Glutamatergic neuron (in vitro differentiated cells): Measurements from ENCODE around the gene SIL1. TPM values are rescaled to one million over a fixed set of nuclear protein-coding genes. Genes with fewer than 3 reads are reported as not detected.

Source experiments
- DNase-seq: peaks from one replicate; pipeline ENCODE4 v3.0.0; 2022
- H3K27ac Mint-ChIP-seq: one replicate; pipeline ENCODE4 v1.8.0; 2020; ENCODE audit warnings: mild to moderate bottlenecking, mixed read lengths, inconsistent platforms; ENCODE audit not compliant: unreplicated experiment
- H3K27me3 Mint-ChIP-seq: one replicate; pipeline ENCODE4 v1.8.0; 2020; ENCODE audit warnings: mild to moderate bottlenecking, moderate library complexity, mixed read lengths, inconsistent platforms; ENCODE audit not compliant: unreplicated experiment
- H3K36me3 Mint-ChIP-seq: one replicate; pipeline ENCODE4 v1.8.0; 2020; ENCODE audit warnings: mild to moderate bottlenecking, mixed read lengths, inconsistent platforms; ENCODE audit not compliant: unreplicated experiment
- H3K4me1 Mint-ChIP-seq: one replicate; pipeline ENCODE4 v1.8.0; 2020; ENCODE audit warnings: mild to moderate bottlenecking, low read depth, mixed read lengths, inconsistent platforms; ENCODE audit not compliant: unreplicated experiment
- H3K4me3 Mint-ChIP-seq: one replicate; pipeline ENCODE4 v1.8.0; 2020; ENCODE audit warnings: mild to moderate bottlenecking, mixed read lengths, inconsistent platforms; ENCODE audit not compliant: unreplicated experiment
- H3K9me3 Mint-ChIP-seq: one replicate; pipeline ENCODE4 v1.8.0; 2020; ENCODE audit warnings: mild to moderate bottlenecking, moderate library complexity, mixed read lengths, inconsistent platforms; ENCODE audit not compliant: unreplicated experiment
- CTCF ChIP-seq: fragments of 200-600 bp; sonication (generic); IDR thresholded peaks from one replicate; pipeline ENCODE4 v1.5.0; 2021; ENCODE audit not compliant: partially characterized antibody, unreplicated experiment
- total RNA-seq: library from RNA; stranded (reverse); fragmentation: NEBNext Ultra II Directional; extraction: Animal tissue kit (Norgen Biotek cat#: 25700); gene quantifications from one replicate; pipeline ENCODE4 v1.2.1, GENCODE V29; 2021; ENCODE audit not compliant: unreplicated experiment

SIL1 gene
- total RNA-seq, 1 donor from 2014 or later, result 15.9 TPM

- TF ChIP-seq CTCF, result no peak
- Mint-ChIP-seq H3K27me3 (no peaks in the 10 kb centered on the region), H3K4me3 (no peak overlapping the region), H3K36me3 (peaks cover 5% of the 10 kb centered on the region), H3K27ac (no peak overlapping the region), H3K9me3 (peaks cover 2% of the 10 kb centered on the region), H3K4me1 (no peaks in the 10 kb centered on the region)
- no peak for DNase-seq
Measured at GRCh38 chr5:138998521-138998920, 199.6 kb downstream of the SIL1 start.

- Mint-ChIP-seq H3K36me3 (peaks cover 5% of the 10 kb centered on the region), H3K4me3 (no peak overlapping the region), H3K4me1 (peaks cover 5% of the 10 kb centered on the region), H3K27me3 (no peaks in the 10 kb centered on the region), H3K27ac (no peak overlapping the region), H3K9me3 (peaks cover 2% of the 10 kb centered on the region)
- TF ChIP-seq CTCF, result no peak
- DNase-seq, result no peak
Measured at GRCh38 chr5:138996120-138996519, 202.0 kb downstream of the SIL1 start.

GRCh38 chr5:138990986-138991590 is 207.1 kb downstream of the SIL1 start:
- no peak for DNase-seq
- H3K27ac Mint-ChIP-seq, result peak overlapping the region; percentile 74

GRCh38 chr5:138989720-138990119 is 208.4 kb downstream of the SIL1 start:
- Mint-ChIP-seq H3K4me1 (peaks cover 19% of the 10 kb centered on the region), H3K4me3 (no peak overlapping the region), H3K27ac (no peak overlapping the region), H3K36me3 (no peaks in the 10 kb centered on the region), H3K9me3 (peaks cover 2% of the 10 kb centered on the region), H3K27me3 (no peaks in the 10 kb centered on the region)
- TF ChIP-seq CTCF, result no peak
- DNase-seq, result no peak

More at GRCh38 chr5:138990986-138991590, 207.1 kb downstream of the SIL1 start:
- Mint-ChIP-seq H3K36me3 (peaks cover 2% of the 10 kb centered on the region), H3K4me3 (no peak overlapping the region), H3K9me3 (peaks cover 2% of the 10 kb centered on the region), H3K4me1 (peaks cover 10% of the 10 kb centered on the region), H3K27me3 (no peaks in the 10 kb centered on the region)
- TF ChIP-seq CTCF, result no peak

- Mint-ChIP-seq H3K27ac (peak overlapping the region; percentile 30), H3K4me3 (peak overlapping the region; percentile 39), H3K36me3 (no peaks in the 10 kb centered on the region), H3K4me1 (peaks cover 17% of the 10 kb centered on the region), H3K9me3 (peaks cover 2% of the 10 kb centered on the region), H3K27me3 (peaks cover 1% of the 10 kb centered on the region)
- no peak for TF ChIP-seq CTCF
- DNase-seq, result no peak
Measured at GRCh38 chr5:138986186-138986800, 211.9 kb downstream of the SIL1 start.
